Fibroblast of mammary gland (primary cell): ENCODE data around the gene KCNF1.
A peak's percentile ranks its signal among the peaks of the same experiment; 100 is the strongest.

Experiments
- DNase-seq: peaks from one replicate; pipeline ENCODE4 v3.0.0-alpha.2; 2010; ENCODE audit warnings: low read depth
- H3K4me3 ChIP-seq: 2 replicates; pipeline ENCODE4 v1.5.1; 2011; ENCODE audit warnings: low read depth, mild to moderate bottlenecking, low read length, moderate library complexity; ENCODE audit not compliant: control insufficient read depth
- TF ChIP-seq, protein P1 (sequence below): conservative IDR thresholded peaks from 2 replicates; pipeline ENCODE4 v1.5.1; 2011; ENCODE audit warnings: low read depth, low read length, inconsistent platforms; ENCODE audit not compliant: control insufficient read depth, insufficient read depth

Gene KCNF1

DNA sequence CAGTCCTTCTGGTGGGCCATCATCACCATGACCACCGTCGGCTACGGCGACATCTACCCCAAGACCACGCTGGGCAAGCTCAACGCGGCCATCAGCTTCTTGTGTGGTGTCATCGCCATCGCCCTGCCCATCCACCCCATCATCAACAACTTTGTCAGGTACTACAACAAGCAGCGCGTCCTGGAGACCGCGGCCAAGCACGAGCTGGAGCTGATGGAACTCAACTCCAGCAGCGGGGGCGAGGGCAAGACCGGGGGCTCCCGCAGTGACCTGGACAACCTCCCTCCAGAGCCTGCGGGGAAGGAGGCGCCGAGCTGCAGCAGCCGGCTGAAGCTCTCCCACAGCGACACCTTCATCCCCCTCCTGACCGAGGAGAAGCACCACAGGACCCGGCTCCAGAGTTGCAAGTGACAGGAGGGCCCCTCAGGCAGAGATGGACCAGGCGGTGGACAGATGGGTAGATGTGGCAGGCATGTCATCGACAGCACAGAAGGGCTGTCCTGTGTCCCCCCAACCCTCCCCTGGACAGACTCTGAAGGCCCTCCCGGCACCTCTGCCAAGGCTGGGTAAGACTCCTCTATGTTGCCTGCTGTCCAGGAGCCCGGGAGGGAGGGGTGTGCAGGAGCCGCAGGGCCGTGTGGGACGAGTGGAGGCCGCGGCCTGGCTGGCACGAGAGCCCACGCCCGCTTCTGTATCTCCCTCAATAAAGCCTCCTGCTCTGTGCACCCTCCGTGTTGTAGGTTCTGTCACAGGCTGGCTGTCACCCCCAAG, 2.0 kb downstream of the KCNF1 start:
- H3K4me3 ChIP-seq: no peak overlapping the region
- no peak for DNase-seq
- TF ChIP-seq, protein P1, sequence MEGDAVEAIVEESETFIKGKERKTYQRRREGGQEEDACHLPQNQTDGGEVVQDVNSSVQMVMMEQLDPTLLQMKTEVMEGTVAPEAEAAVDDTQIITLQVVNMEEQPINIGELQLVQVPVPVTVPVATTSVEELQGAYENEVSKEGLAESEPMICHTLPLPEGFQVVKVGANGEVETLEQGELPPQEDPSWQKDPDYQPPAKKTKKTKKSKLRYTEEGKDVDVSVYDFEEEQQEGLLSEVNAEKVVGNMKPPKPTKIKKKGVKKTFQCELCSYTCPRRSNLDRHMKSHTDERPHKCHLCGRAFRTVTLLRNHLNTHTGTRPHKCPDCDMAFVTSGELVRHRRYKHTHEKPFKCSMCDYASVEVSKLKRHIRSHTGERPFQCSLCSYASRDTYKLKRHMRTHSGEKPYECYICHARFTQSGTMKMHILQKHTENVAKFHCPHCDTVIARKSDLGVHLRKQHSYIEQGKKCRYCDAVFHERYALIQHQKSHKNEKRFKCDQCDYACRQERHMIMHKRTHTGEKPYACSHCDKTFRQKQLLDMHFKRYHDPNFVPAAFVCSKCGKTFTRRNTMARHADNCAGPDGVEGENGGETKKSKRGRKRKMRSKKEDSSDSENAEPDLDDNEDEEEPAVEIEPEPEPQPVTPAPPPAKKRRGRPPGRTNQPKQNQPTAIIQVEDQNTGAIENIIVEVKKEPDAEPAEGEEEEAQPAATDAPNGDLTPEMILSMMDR: no peak

DNA sequence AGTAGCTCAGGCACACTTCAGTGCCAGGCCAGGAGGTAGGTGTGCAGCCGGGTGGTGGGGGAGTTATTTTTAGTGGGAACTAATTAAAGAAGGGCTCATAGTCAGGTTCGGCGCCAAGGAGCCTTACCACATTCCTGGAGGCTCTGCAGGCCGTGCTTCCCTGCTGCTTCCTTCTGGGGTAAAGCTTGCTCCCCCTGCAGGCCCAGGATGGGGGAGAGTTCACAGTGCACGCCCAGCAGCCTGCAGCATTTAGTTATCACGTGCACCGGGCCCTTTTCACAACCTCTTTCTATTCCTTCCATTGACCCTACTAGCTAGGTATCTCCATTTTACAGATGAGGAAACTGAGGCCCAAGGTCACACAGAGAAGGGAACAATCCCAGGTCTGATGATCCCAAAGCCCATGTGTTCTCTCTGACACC, 2.5 kb downstream of the KCNF1 start:
- TF ChIP-seq, protein P1: peak; percentile 17
- no peak for DNase-seq
- no peak overlapping the region for H3K4me3 ChIP-seq

DNA sequence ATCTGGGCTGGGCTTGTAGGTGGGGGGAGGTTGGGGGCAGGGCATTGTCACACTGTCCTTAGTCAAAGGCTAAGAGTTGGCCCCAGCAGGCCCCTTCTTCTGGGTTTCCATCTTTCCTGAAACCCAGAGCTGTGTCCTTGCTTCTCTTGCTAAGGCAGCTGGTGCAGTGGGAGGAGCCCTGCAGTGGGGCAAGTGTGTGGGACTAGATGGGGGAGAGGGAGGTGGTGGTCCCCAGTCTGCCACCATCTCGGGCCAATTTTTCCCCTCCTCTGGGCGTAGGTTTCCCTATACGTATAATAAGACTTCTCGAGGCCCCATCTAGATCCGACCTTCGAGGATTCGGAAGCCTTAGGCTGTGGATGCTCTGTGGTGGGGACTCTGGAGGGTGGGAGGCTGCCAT, 3.5 kb downstream of the KCNF1 start:
- no peak overlapping the region for H3K4me3 ChIP-seq
- TF ChIP-seq, protein P1: no peak
- no peak for DNase-seq

GRCh38 chr2:10915731-10916276, 4.1 kb downstream of the KCNF1 start:
- H3K4me3 ChIP-seq: no peak overlapping the region
- TF ChIP-seq, protein P1: no peak
- no peak for DNase-seq

- no peak overlapping the region for H3K4me3 ChIP-seq
- no peak for DNase-seq
- TF ChIP-seq, protein P1: no peak
These were observed 5.2 kb downstream of the KCNF1 start for GRCh38 chr2:10916953-10917352.

- DNase-seq: no peak
- no peak overlapping the region for H3K4me3 ChIP-seq
- TF ChIP-seq, protein P1: no peak
These were observed 6.2 kb downstream of the KCNF1 start for GRCh38 chr2:10917927-10918326.
